ENCODE results near the gene DPP3.
"Not testable (repeated sequence)": the region's sequence is repeated elsewhere in the genome, so short reads cannot be mapped to it uniquely, and the experiment has no call there.

The DPP3 gene

GRCh38 chr11:66447012-66447411 is 33.2 kb upstream of the DPP3 start:
- FAIRE-seq (no peak), DNase-seq (ENCODE audit: insufficient read length, low spot score) (no peak)
- TF ChIP-seq POLR2A (IDR thresholded peaks at IDR 0.05; ENCODE audit: low read depth, low read length) (no peak), TAF1 (IDR thresholded peaks at IDR 0.05; ENCODE audit: low read depth, low read length) (no peak), SPI1 (IDR thresholded peaks at IDR 0.05; ENCODE audit: low read depth, low read length) (no peak), POU2F2 (IDR thresholded peaks at IDR 0.05; ENCODE audit: low read depth, low read length) (no peak), POLR2AphosphoS5 (IDR thresholded peaks at IDR 0.05; ENCODE audit: low read depth, low read length) (no peak), PAX5 (IDR thresholded peaks at IDR 0.05; ENCODE audit: insufficient read depth, low read length, severe bottlenecking) (no peak)

- FAIRE-seq, result no peak
- no peak for DNase-seq (ENCODE audit: insufficient read length, low spot score)
- TF ChIP-seq PAX5 (IDR thresholded peaks at IDR 0.05; ENCODE audit: insufficient read depth, low read length, severe bottlenecking) (no peak), TAF1 (IDR thresholded peaks at IDR 0.05; ENCODE audit: low read depth, low read length) (no peak), SPI1 (IDR thresholded peaks at IDR 0.05; ENCODE audit: low read depth, low read length) (peak; percentile 23; the same call in 1 of the 2 replicates)
Observed at GRCh38 chr11:66448523-66448922, 31.7 kb upstream of the DPP3 start.

GRCh38 chr11:66450560-66450959 is 29.7 kb upstream of the DPP3 start:
- no peak for DNase-seq (ENCODE audit: insufficient read length, low spot score)

GRCh38 chr11:66451663-66452062 is 28.6 kb upstream of the DPP3 start:
- FAIRE-seq, result no peak
- TF ChIP-seq PAX5 (IDR thresholded peaks at IDR 0.05; ENCODE audit: insufficient read depth, low read length, severe bottlenecking) (no peak), POLR2AphosphoS5 (IDR thresholded peaks at IDR 0.05; ENCODE audit: low read depth, low read length) (no peak), SPI1 (IDR thresholded peaks at IDR 0.05; ENCODE audit: low read depth, low read length) (no peak), TAF1 (IDR thresholded peaks at IDR 0.05; ENCODE audit: low read depth, low read length) (no peak), POLR2A (IDR thresholded peaks at IDR 0.05; ENCODE audit: low read depth, low read length) (no peak), POU2F2 (IDR thresholded peaks at IDR 0.05; ENCODE audit: low read depth, low read length) (no peak)
- no peak for DNase-seq (ENCODE audit: insufficient read length, low spot score)

More at GRCh38 chr11:66450560-66450959, 29.7 kb upstream of the DPP3 start:
- no peak for TF ChIP-seq TAF1 (IDR thresholded peaks at IDR 0.05; ENCODE audit: low read depth, low read length)
- no peak for TF ChIP-seq POLR2AphosphoS5 (IDR thresholded peaks at IDR 0.05; ENCODE audit: low read depth, low read length)
- no peak for TF ChIP-seq SPI1 (IDR thresholded peaks at IDR 0.05; ENCODE audit: low read depth, low read length)
- TF ChIP-seq PAX5 (IDR thresholded peaks at IDR 0.05; ENCODE audit: insufficient read depth, low read length, severe bottlenecking), result no peak
- TF ChIP-seq POLR2A (IDR thresholded peaks at IDR 0.05; ENCODE audit: low read depth, low read length), result no peak
- no peak for TF ChIP-seq POU2F2 (IDR thresholded peaks at IDR 0.05; ENCODE audit: low read depth, low read length)
- FAIRE-seq, result no peak

GRCh38 chr11:66454247-66454646 is 26.0 kb upstream of the DPP3 start:
- FAIRE-seq (no peak), DNase-seq (ENCODE audit: insufficient read length, low spot score) (no peak)
- TF ChIP-seq POU2F2 (IDR thresholded peaks at IDR 0.05; ENCODE audit: low read depth, low read length) (no peak), PAX5 (IDR thresholded peaks at IDR 0.05; ENCODE audit: insufficient read depth, low read length, severe bottlenecking) (no peak), TAF1 (IDR thresholded peaks at IDR 0.05; ENCODE audit: low read depth, low read length) (no peak), POLR2AphosphoS5 (IDR thresholded peaks at IDR 0.05; ENCODE audit: low read depth, low read length) (no peak), POLR2A (IDR thresholded peaks at IDR 0.05; ENCODE audit: low read depth, low read length) (no peak), SPI1 (IDR thresholded peaks at IDR 0.05; ENCODE audit: low read depth, low read length) (no peak)

- TF ChIP-seq TAF1 (IDR thresholded peaks at IDR 0.05; ENCODE audit: low read depth, low read length) (no peak), POLR2AphosphoS5 (IDR thresholded peaks at IDR 0.05; ENCODE audit: low read depth, low read length) (no peak), POLR2A (IDR thresholded peaks at IDR 0.05; ENCODE audit: low read depth, low read length) (no peak), POU2F2 (IDR thresholded peaks at IDR 0.05; ENCODE audit: low read depth, low read length) (no peak), PAX5 (IDR thresholded peaks at IDR 0.05; ENCODE audit: insufficient read depth, low read length, severe bottlenecking) (no peak), SPI1 (IDR thresholded peaks at IDR 0.05; ENCODE audit: low read depth, low read length) (no peak)
- DNase-seq (ENCODE audit: insufficient read length, low spot score) (no peak), FAIRE-seq (no peak)
Observed at GRCh38 chr11:66454828-66455227, 25.4 kb upstream of the DPP3 start.

GRCh38 chr11:66457826-66458225 is 22.4 kb upstream of the DPP3 start:
- TF ChIP-seq SPI1 (IDR thresholded peaks at IDR 0.05; ENCODE audit: low read depth, low read length) (peak; percentile 78), POU2F2 (IDR thresholded peaks at IDR 0.05; ENCODE audit: low read depth, low read length) (no peak)
- DNase-seq (ENCODE audit: insufficient read length, low spot score) (no peak), FAIRE-seq (no peak)

- TF ChIP-seq SPI1 (IDR thresholded peaks at IDR 0.05; ENCODE audit: low read depth, low read length) (peak; percentile 83), POU2F2 (IDR thresholded peaks at IDR 0.05; ENCODE audit: low read depth, low read length) (no peak)
- DNase-seq (ENCODE audit: insufficient read length, low spot score) (no peak), FAIRE-seq (peak; percentile 65)
Observed at GRCh38 chr11:66459138-66459778, 21.0 kb upstream of the DPP3 start.

GRCh38 chr11:66462010-66462409 is 18.2 kb upstream of the DPP3 start:
- TF ChIP-seq TAF1 (IDR thresholded peaks at IDR 0.05; ENCODE audit: low read depth, low read length) (no peak), SPI1 (IDR thresholded peaks at IDR 0.05; ENCODE audit: low read depth, low read length) (no peak), PAX5 (IDR thresholded peaks at IDR 0.05; ENCODE audit: insufficient read depth, low read length, severe bottlenecking) (no peak), POLR2A (IDR thresholded peaks at IDR 0.05; ENCODE audit: low read depth, low read length) (no peak), POLR2AphosphoS5 (IDR thresholded peaks at IDR 0.05; ENCODE audit: low read depth, low read length) (no peak), POU2F2 (IDR thresholded peaks at IDR 0.05; ENCODE audit: low read depth, low read length) (no peak)
- no peak for FAIRE-seq
- no peak for DNase-seq (ENCODE audit: insufficient read length, low spot score)

- no peak for DNase-seq (ENCODE audit: insufficient read length, low spot score)
Observed at GRCh38 chr11:66462911-66463310, 17.3 kb upstream of the DPP3 start.

GRCh38 chr11:66464116-66464515 is 16.1 kb upstream of the DPP3 start:
- FAIRE-seq; DNase-seq (ENCODE audit: insufficient read length, low spot score): not testable (repeated sequence)

More at GRCh38 chr11:66462911-66463310, 17.3 kb upstream of the DPP3 start:
- no peak for TF ChIP-seq POLR2A (IDR thresholded peaks at IDR 0.05; ENCODE audit: low read depth, low read length)
- no peak for TF ChIP-seq SPI1 (IDR thresholded peaks at IDR 0.05; ENCODE audit: low read depth, low read length)
- no peak for TF ChIP-seq POU2F2 (IDR thresholded peaks at IDR 0.05; ENCODE audit: low read depth, low read length)
- no peak for TF ChIP-seq PAX5 (IDR thresholded peaks at IDR 0.05; ENCODE audit: insufficient read depth, low read length, severe bottlenecking)
- TF ChIP-seq TAF1 (IDR thresholded peaks at IDR 0.05; ENCODE audit: low read depth, low read length), result no peak
- TF ChIP-seq POLR2AphosphoS5 (IDR thresholded peaks at IDR 0.05; ENCODE audit: low read depth, low read length), result no peak
- no peak for FAIRE-seq

Data from GM12891 (cell line).